A549 (cell line): ENCODE data around the gene SNX20.

Experiments
- CEBPB ChIP-seq, 2 experiments: fragments of >200 bp in 1 of 2; sonication (Bioruptor Twin) in 1 of 2; formaldehyde crosslinking in 1 of 2; IDR thresholded peaks; 2 replicates each; pipeline ENCODE4 v1.6.1; 2012 to 2016
- CTCF ChIP-seq: fragments of >200 bp; sonication (Bioruptor Twin); formaldehyde crosslinking; IDR thresholded peaks from 3 replicates; pipeline ENCODE4 v1.5.1; 2016
- EP300 ChIP-seq, 2 experiments: fragments of >200 bp; sonication (Bioruptor Twin); formaldehyde crosslinking; IDR thresholded peaks; 2 replicates in 1 of 2; 3 replicates in 1 of 2; pipeline ENCODE4 v1.6.1; 2016 to 2017
- GATA3 ChIP-seq: IDR thresholded peaks from 2 replicates; pipeline ENCODE4 v1.6.1; 2012; ENCODE audit warnings: borderline replicate concordance
- MAFK ChIP-seq: fragments of 450-650 bp; IDR thresholded peaks from 2 replicates; pipeline ENCODE4 v1.6.1; 2014; ENCODE audit not compliant: partially characterized antibody
- MAX ChIP-seq: IDR thresholded peaks from 2 replicates; pipeline ENCODE4 v1.6.1; 2012
- POLR2A ChIP-seq: IDR thresholded peaks from 2 replicates; pipeline ENCODE4 v1.6.1; 2012; ENCODE audit warnings: mild to moderate bottlenecking, low read length
- SREBF2 ChIP-seq: fragments of 450-650 bp; IDR thresholded peaks from 2 replicates; pipeline ENCODE4 v1.6.1; 2014; ENCODE audit warnings: mild to moderate bottlenecking, moderate library complexity
- TFCP2L1 ChIP-seq: fragments of 250-450 bp; sonication (Bioruptor Pico); IDR thresholded peaks from 2 replicates; pipeline ENCODE4 v1.5.0; 2021; ENCODE audit warnings: mild to moderate bottlenecking

GRCh38 chr16:50704245-50704644 lies 23.1 kb upstream of the SNX20 start:
- TF ChIP-seq MAX (no peak), CTCF (no peak), GATA3 (no peak), EP300 (IDR thresholded peaks at IDR 0.05) (no peak), TFCP2L1 (no peak), MAFK (no peak), POLR2A (no peak), SREBF2 (no peak), CEBPB (IDR thresholded peaks at IDR 0.05) (no peak)
